ENCODE measurements around the gene PM20D2. TPM values are rescaled to one million over a fixed set of nuclear protein-coding genes. Genes with fewer than 3 reads are reported as not detected.

Gene PM20D2
- total RNA-seq, 1 experiment from 2014 or later, result 26.8 TPM

DNA sequence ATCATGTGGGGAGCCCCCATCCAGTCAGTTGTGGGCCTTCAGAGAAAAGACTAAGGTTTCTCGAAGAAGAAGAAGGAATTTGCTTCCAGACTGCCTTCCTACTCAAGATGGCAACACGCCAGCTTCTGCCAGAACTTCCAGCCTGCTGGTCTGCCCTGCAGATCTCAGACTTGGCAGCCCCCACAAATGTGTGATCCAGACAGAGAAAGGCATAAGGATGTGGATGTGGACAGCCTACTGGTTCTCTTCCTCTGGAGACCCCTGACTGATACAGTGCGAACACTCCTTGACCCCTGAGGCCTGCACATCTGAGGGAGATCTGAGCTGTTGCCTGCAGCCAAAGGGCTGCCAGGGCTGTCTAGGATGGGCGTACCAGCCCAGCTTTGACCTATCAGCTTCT is 62.7 kb downstream of the PM20D2 start:
- no TSS peak for BruUV-seq (replicated peaks)
- Mint-ChIP-seq H3K9me3 (ENCODE audit: unreplicated experiment) (no peaks in the 10 kb centered on the region), H3K4me1 (ENCODE audit: low read depth, unreplicated experiment) (no peaks in the 10 kb centered on the region), H3K36me3 (ENCODE audit: insufficient read depth, unreplicated experiment) (no peaks in the 10 kb centered on the region), H3K4me3 (ENCODE audit: unreplicated experiment) (no peak overlapping the region), H3K27me3 (ENCODE audit: insufficient read depth, unreplicated experiment) (peaks cover 9% of the 10 kb centered on the region), H3K27ac (ENCODE audit: unreplicated experiment) (no peak overlapping the region)
- POLR2A ChIA-PET, result no interaction called here
- no peaks in the 10 kb centered on the region for H3K27me3 ChIP-seq (replicated peaks; ENCODE audit: control insufficient read depth, insufficient read depth, low read length)
- no peaks in the 10 kb centered on the region for H3K9me3 ChIP-seq
- CTCF ChIA-PET, result no interaction called here
- TF ChIP-seq, protein P1, sequence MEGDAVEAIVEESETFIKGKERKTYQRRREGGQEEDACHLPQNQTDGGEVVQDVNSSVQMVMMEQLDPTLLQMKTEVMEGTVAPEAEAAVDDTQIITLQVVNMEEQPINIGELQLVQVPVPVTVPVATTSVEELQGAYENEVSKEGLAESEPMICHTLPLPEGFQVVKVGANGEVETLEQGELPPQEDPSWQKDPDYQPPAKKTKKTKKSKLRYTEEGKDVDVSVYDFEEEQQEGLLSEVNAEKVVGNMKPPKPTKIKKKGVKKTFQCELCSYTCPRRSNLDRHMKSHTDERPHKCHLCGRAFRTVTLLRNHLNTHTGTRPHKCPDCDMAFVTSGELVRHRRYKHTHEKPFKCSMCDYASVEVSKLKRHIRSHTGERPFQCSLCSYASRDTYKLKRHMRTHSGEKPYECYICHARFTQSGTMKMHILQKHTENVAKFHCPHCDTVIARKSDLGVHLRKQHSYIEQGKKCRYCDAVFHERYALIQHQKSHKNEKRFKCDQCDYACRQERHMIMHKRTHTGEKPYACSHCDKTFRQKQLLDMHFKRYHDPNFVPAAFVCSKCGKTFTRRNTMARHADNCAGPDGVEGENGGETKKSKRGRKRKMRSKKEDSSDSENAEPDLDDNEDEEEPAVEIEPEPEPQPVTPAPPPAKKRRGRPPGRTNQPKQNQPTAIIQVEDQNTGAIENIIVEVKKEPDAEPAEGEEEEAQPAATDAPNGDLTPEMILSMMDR (IDR thresholded peaks at IDR 0.05; ENCODE audit: insufficient read depth in 1 of 2, low read depth in 1 of 2, low read length in 1 of 2, severe bottlenecking in 1 of 2, unreplicated experiment in 1 of 2), result no peak
- no peak for DNase-seq
- H3K36me3 ChIP-seq (ENCODE audit: control insufficient read depth, insufficient read depth, low read length), result no peaks in the 10 kb centered on the region
- no peak overlapping the region for H3K4me3 ChIP-seq (ENCODE audit: low read depth, low read length)
- H3K4me1 ChIP-seq, result no peaks in the 10 kb centered on the region
- intact Hi-C loops (cut with micrococcal nuclease; ENCODE audit: unreplicated experiment), result no loop called here

DNA sequence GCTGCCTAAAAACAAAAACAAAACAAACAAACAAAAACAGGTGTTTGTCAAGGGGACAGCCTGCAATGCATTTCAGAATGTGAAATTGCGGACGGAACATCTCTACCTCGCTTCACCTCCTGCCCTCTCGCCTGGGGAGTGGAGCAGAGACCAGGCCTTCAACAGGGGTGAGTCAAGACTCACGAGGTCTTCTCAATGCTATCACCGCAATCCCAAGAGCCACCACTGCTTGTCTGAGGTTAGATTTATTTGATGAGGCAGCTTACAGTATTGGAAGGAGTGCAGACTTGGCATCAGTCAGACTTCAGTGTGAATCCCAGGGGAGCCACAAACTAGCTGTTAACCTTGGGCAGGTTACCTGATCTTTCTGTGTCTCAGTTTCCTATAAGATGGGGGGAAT is 63.6 kb downstream of the PM20D2 start:
- H3K27me3 Mint-ChIP-seq (ENCODE audit: insufficient read depth, unreplicated experiment), result peaks cover 9% of the 10 kb centered on the region
- Histone ChIP-seq H3K9me3 (no peaks in the 10 kb centered on the region), H3K4me3 (ENCODE audit: low read depth, low read length) (no peak overlapping the region), H3K36me3 (ENCODE audit: control insufficient read depth, insufficient read depth, low read length) (no peaks in the 10 kb centered on the region), H3K4me1 (no peaks in the 10 kb centered on the region), H3K27me3 (replicated peaks; ENCODE audit: control insufficient read depth, insufficient read depth, low read length) (no peaks in the 10 kb centered on the region)
- ChIA-PET POLR2A (no interaction called here), CTCF (no interaction called here)
- no peak overlapping the region for H3K4me3 Mint-ChIP-seq (ENCODE audit: unreplicated experiment)
- intact Hi-C loops (cut with micrococcal nuclease; ENCODE audit: unreplicated experiment), result no loop called here
- no peaks in the 10 kb centered on the region for H3K4me1 Mint-ChIP-seq (ENCODE audit: low read depth, unreplicated experiment)
- H3K36me3 Mint-ChIP-seq (ENCODE audit: insufficient read depth, unreplicated experiment), result no peaks in the 10 kb centered on the region
- BruUV-seq (replicated peaks), result no TSS peak
- H3K9me3 Mint-ChIP-seq (ENCODE audit: unreplicated experiment), result no peaks in the 10 kb centered on the region
- H3K27ac Mint-ChIP-seq (ENCODE audit: unreplicated experiment), result no peak overlapping the region
- TF ChIP-seq, protein P1 (IDR thresholded peaks at IDR 0.05; ENCODE audit: insufficient read depth in 1 of 2, low read depth in 1 of 2, low read length in 1 of 2, severe bottlenecking in 1 of 2, unreplicated experiment in 1 of 2), result no peak
- no peak for DNase-seq

DNA sequence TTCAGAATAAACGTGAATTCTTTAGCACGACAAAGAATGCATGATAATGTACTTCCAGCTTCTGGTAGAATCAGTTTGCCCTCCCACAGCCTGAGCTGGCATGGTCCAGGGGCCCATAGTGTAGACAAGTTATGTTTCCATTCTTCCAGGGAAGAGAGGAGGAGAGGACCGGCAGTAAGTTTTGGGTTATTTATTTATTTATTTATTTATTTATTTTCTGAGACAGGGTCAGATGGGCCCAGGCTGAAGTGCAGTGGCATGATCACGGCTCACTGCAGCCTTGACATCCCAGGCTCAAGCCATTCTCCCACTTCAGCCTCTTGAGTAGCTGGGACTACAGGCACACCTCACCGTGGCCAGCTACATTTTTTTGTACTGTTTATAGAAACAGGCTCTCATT is 66.6 kb downstream of the PM20D2 start:
- no TSS peak for BruUV-seq (replicated peaks)
- H3K4me1 Mint-ChIP-seq (ENCODE audit: low read depth, unreplicated experiment), result no peaks in the 10 kb centered on the region
- Histone ChIP-seq H3K36me3 (ENCODE audit: control insufficient read depth, insufficient read depth, low read length) (no peaks in the 10 kb centered on the region), H3K4me3 (ENCODE audit: low read depth, low read length) (no peak overlapping the region), H3K27me3 (replicated peaks; ENCODE audit: control insufficient read depth, insufficient read depth, low read length) (no peaks in the 10 kb centered on the region), H3K9me3 (no peaks in the 10 kb centered on the region), H3K4me1 (no peaks in the 10 kb centered on the region)
- POLR2A ChIA-PET, result no interaction called here
- TF ChIP-seq, protein P1 (IDR thresholded peaks at IDR 0.05; ENCODE audit: insufficient read depth in 1 of 2, low read depth in 1 of 2, low read length in 1 of 2, severe bottlenecking in 1 of 2, unreplicated experiment in 1 of 2), result no peak
- peaks cover 12% of the 10 kb centered on the region for H3K27me3 Mint-ChIP-seq (ENCODE audit: insufficient read depth, unreplicated experiment)
- intact Hi-C loops (cut with micrococcal nuclease; ENCODE audit: unreplicated experiment), result no loop called here
- no peak overlapping the region for H3K4me3 Mint-ChIP-seq (ENCODE audit: unreplicated experiment)
- H3K9me3 Mint-ChIP-seq (ENCODE audit: unreplicated experiment), result no peaks in the 10 kb centered on the region
- no peak for DNase-seq
- no peak overlapping the region for H3K27ac Mint-ChIP-seq (ENCODE audit: unreplicated experiment)
- no peaks in the 10 kb centered on the region for H3K36me3 Mint-ChIP-seq (ENCODE audit: insufficient read depth, unreplicated experiment)
- CTCF ChIA-PET, result no interaction called here
